PC-9 (cell line): ENCODE results near the gene OR5K3.

Experiments used
- EZH2 ChIP-seq: fragments of 200-600 bp; sonication (generic); IDR thresholded peaks from 2 replicates; pipeline ENCODE4 v1.8.0; 2017; ENCODE audit warnings: antibody characterized with exemption, low read depth
- TF ChIP-seq, protein P1 (sequence below): fragments of 200-600 bp; sonication (generic); conservative IDR thresholded peaks from 2 replicates; pipeline ENCODE4 v1.6.1; 2017; ENCODE audit warnings: mixed run types, antibody characterized with exemption, mild to moderate bottlenecking, moderate library complexity

DNA sequence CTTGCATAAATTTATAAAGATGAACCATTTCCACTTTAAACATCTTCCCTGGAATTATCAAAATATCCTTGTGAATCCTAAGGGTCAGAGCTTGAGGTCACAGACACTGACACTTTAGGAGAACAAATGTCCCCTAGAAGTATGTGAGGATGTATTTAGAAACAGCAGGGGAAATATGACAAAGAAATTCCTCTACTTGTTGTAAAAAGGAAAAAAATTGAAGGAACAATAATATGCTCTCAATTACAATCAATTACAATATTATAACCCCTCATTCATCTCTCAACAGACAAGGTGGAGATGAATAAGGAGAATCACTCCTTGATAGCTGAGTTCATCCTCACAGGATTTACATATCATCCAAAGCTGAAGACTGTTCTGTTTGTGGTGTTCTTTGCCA, at the start of gene OR5K3:
- TF ChIP-seq, protein P1, sequence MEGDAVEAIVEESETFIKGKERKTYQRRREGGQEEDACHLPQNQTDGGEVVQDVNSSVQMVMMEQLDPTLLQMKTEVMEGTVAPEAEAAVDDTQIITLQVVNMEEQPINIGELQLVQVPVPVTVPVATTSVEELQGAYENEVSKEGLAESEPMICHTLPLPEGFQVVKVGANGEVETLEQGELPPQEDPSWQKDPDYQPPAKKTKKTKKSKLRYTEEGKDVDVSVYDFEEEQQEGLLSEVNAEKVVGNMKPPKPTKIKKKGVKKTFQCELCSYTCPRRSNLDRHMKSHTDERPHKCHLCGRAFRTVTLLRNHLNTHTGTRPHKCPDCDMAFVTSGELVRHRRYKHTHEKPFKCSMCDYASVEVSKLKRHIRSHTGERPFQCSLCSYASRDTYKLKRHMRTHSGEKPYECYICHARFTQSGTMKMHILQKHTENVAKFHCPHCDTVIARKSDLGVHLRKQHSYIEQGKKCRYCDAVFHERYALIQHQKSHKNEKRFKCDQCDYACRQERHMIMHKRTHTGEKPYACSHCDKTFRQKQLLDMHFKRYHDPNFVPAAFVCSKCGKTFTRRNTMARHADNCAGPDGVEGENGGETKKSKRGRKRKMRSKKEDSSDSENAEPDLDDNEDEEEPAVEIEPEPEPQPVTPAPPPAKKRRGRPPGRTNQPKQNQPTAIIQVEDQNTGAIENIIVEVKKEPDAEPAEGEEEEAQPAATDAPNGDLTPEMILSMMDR: no peak
- no peak for TF ChIP-seq EZH2
